PFSK-1 (cell line): ENCODE data around the gene LRRC7.

ENCODE experiments used
- POLR2AphosphoS5 ChIP-seq: IDR thresholded peaks from 2 replicates; pipeline ENCODE4 v1.6.1; 2012; ENCODE audit warnings: low read depth, mild to moderate bottlenecking, control low read depth, low read length, moderate library complexity
- REST ChIP-seq, 2 experiments: IDR thresholded peaks; 2 replicates each; pipeline versions ENCODE4 v1.6.1 to v1.8.0; 2011 to 2012; ENCODE audit warnings: low read depth in 2 of 2, low read length in 2 of 2, control low read depth in 1 of 2, inconsistent platforms in 1 of 2, mild to moderate bottlenecking in 1 of 2, moderate library complexity in 1 of 2; ENCODE audit not compliant: insufficient read depth in 1 of 2
- SIN3A ChIP-seq: IDR thresholded peaks from 2 replicates; pipeline ENCODE4 v1.6.1; 2012; ENCODE audit warnings: mild to moderate bottlenecking, low read length, moderate library complexity, borderline replicate concordance; ENCODE audit not compliant: insufficient read depth
- TAF1 ChIP-seq: IDR thresholded peaks from 2 replicates; pipeline ENCODE4 v1.6.1; 2012; ENCODE audit warnings: low read length, control low read depth, borderline replicate concordance; ENCODE audit not compliant: insufficient read depth

- TF ChIP-seq REST (IDR thresholded peaks at IDR 0.05; ENCODE audit: insufficient read depth in 1 of 2, low read depth in 2 of 2, low read length in 2 of 2) (no peak), POLR2AphosphoS5 (no peak), SIN3A (no peak), TAF1 (no peak)
Measured at GRCh38 chr1:69932760-69933159, 365.0 kb downstream of the LRRC7 start.
